Fibroblast of pulmonary artery (primary cell): ENCODE results near the gene KIF16B.

ENCODE experiments used
- DNase-seq: peaks from one replicate; pipeline ENCODE4 v3.0.0-alpha.2; 2010; ENCODE audit warnings: low read depth
- H3K4me3 ChIP-seq: replicated peaks from 2 replicates; pipeline ENCODE4 v1.5.1; 2011; ENCODE audit warnings: low read depth, mild to moderate bottlenecking, control low read depth, low read length, moderate library complexity
- TF ChIP-seq, protein P1 (sequence below): IDR thresholded peaks from 2 replicates; pipeline ENCODE4 v1.5.1; 2011; ENCODE audit warnings: mild to moderate bottlenecking, control low read depth, low read length, inconsistent platforms; ENCODE audit errors: missing control alignments

Gene KIF16B

DNA sequence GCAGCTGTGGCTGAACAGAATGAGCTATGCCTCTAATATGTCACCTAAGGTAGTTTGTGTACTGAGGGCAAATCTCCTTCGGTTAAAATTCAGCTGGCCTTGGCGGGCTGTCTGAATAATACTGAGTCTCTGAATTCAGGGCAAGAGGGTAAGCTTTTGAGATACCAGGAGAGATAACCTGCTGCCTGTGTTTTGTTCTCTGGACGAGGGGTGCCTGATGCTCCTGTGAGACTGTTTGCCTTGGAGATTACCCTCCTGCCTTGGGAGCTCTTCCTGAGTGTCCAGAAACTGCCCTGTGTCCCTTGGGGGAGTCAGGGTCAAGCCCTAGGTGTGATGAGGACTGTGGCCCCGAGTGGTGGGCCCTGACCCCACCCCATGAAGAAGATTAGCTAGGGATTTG, 282.9 kb downstream of the KIF16B start:
- no peak for DNase-seq
- H3K4me3 ChIP-seq = no peak overlapping the region
- TF ChIP-seq, protein P1, sequence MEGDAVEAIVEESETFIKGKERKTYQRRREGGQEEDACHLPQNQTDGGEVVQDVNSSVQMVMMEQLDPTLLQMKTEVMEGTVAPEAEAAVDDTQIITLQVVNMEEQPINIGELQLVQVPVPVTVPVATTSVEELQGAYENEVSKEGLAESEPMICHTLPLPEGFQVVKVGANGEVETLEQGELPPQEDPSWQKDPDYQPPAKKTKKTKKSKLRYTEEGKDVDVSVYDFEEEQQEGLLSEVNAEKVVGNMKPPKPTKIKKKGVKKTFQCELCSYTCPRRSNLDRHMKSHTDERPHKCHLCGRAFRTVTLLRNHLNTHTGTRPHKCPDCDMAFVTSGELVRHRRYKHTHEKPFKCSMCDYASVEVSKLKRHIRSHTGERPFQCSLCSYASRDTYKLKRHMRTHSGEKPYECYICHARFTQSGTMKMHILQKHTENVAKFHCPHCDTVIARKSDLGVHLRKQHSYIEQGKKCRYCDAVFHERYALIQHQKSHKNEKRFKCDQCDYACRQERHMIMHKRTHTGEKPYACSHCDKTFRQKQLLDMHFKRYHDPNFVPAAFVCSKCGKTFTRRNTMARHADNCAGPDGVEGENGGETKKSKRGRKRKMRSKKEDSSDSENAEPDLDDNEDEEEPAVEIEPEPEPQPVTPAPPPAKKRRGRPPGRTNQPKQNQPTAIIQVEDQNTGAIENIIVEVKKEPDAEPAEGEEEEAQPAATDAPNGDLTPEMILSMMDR = no peak

DNA sequence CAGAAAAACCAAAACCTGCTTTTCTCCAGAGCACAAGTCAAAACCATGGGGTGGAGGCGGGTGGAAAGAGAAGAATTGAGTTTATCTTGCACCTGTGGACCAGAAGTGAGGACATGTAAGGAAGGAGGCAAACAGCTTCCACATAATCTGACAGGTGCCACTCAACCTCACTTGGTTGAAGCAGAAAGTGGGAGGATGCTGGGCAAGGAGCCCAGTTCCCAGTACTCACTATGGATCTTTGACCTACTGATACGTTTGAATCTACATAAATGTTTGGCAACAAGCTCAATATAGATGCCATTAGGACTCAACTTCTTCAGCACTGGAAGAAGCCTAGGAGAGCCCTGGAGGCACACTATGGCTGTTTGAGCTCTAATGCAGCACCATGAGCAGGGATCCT, 285.5 kb downstream of the KIF16B start:
- no peak for DNase-seq
- TF ChIP-seq, protein P1 = no peak
- no peak overlapping the region for H3K4me3 ChIP-seq

DNA sequence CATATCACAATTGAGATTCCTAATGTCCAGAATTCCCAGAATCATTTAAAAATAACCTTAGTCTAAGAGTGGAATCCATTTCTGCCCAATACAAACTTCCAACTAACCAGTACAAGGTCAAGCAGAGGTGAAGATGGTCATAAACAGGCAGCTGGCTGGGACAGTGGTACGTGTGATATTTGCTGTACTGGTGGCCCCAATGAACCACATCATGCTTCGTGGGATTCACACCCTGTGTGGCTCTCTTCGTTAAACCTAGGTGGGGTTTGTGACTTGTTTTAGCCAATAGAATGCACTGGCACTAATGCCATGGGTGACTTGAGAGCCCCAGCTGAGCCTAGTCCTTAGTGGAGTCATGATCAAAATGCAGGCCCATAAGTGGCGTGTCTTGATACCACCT, 286.6 kb downstream of the KIF16B start:
- no peak for DNase-seq
- no peak overlapping the region for H3K4me3 ChIP-seq
- TF ChIP-seq, protein P1 = no peak

DNA sequence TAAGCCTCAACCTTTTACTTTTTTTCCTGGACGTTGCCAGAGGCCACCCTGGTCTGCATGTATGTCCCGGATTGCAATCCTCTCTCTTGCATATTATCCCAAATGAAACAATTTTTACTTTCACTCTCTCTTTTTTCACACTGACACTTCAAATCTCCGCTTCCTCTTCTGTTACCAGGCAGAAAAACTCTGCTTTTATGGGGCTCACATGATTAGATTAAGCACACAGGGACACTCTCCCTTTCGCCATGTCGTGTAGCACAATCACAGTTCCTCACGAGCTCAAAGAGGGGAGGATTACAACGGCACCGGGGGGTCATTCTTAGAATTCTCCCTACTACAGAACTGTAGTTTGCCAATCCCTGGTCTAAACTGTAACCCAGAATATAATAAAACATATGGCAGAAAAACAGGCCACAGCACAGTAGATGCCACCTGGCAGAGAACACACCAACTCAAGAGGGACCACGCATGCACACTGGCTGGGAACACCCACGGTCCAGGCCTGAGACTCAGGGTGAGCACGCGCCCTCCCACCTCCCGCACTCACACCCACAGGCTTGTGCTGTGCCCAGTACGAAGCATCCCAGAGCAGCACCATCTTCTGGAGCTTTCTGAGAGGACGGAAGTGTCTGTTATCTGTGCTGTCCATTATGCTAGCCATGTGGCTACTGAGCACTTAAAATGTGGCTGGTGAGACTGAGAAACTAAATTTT, 288.7 kb downstream of the KIF16B start:
- TF ChIP-seq, protein P1 = no peak
- no peak for DNase-seq
- H3K4me3 ChIP-seq = no peak overlapping the region

DNA sequence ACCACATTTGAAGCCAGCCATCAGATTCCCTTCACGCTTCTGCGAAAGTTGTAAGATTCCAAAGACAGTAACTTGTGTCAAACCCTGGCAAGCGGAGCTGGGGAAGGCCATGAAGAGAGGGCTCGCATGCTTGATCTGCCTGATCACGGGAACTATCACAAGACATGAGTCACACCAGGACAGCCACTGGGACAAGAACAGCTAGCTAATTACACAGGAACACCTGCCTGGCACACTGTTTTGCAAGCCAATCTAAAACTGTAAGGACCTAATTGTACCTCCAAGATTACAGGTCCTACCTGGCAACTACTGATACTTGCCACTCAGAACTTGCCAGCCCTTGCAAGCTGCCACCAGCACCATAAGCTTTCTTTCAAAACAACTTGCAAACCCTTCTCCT, 289.3 kb downstream of the KIF16B start:
- no peak overlapping the region for H3K4me3 ChIP-seq
- DNase-seq = no peak
- TF ChIP-seq, protein P1 = no peak

DNA sequence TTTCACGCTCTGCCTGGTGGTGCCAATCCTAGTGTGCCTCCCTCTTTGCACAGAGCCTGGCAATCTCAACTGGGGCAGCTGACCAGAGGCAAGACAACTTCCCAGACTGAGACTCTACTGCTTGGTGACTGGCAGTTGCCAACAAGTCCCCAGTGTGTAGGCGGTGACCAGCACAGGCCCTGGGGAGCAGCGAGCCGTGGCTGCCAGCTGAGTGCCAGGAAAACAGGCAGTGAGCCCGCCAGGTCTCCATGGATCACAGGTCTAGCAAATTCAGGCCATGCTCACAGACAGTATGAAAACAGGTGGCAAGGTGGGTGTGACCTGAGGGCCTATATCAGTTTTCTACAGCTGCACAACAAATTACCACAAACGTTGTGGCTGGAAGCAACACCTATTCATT, 289.9 kb downstream of the KIF16B start:
- TF ChIP-seq, protein P1 = no peak
- no peak overlapping the region for H3K4me3 ChIP-seq
- no peak for DNase-seq

DNA sequence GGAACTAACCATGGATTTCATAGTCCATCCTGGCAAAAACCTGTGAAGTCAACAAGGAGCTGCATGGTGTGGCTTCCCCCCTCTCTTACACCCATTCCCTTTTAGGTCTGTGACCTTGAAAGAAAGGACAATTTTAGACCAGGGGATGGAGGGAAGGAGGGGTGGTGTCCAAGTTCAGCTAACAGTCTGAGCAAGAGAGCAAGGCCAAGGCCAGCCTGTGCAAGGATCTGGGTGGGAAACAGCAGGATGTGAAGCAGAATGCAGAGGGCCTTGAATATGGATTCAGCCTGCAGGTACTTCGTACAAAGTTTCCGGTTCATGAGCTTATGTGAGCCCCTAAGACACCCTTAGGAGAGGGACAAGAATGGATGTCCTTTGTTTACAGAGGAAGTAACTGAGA, 293.0 kb downstream of the KIF16B start:
- no peak overlapping the region for H3K4me3 ChIP-seq
- TF ChIP-seq, protein P1 = no peak
- DNase-seq = no peak
